Gastrocnemius medialis (tissue), 4 donors: ENCODE results near the gene DLD. TPM values are rescaled to one million over a fixed set of nuclear protein-coding genes. Genes with fewer than 3 reads are reported as not detected.
"Not testable (repeated sequence)": the region's sequence is repeated elsewhere in the genome, so short reads cannot be mapped to it uniquely, and the experiment has no call there.

ENCODE experiments used
- ATAC-seq, 2 donors: fragments of 150-250 bp; one replicate each; pipeline ENCODE4 v1.9.1; 2016
- DNase-seq, 2 donors: peaks; one replicate each; pipeline ENCODE4 v3.0.0-alpha.2; 2019
- H3K27ac ChIP-seq, 4 donors: fragments of 200-600 bp; sonication (generic); 1 replicate in 1 of 4; 2 replicates in 3 of 4; pipeline ENCODE4 v1.5.1; 2016 to 2018; ENCODE audit warnings: mild to moderate bottlenecking in 2 of 4, moderate library complexity in 1 of 4
- H3K27me3 ChIP-seq, 3 donors: fragments of 200-600 bp; sonication (generic) in 2 of 3; 1 replicate in 1 of 3; 2 replicates in 2 of 3; pipeline versions ENCODE4 v1.5.1 to v1.6.0; 2016 to 2019; ENCODE audit warnings: mild to moderate bottlenecking in 1 of 3, moderate library complexity in 1 of 3
- H3K36me3 ChIP-seq, 2 donors: fragments of 200-600 bp; sonication (generic) in 1 of 2; one replicate each; pipeline ENCODE4 v1.5.1; 2017 to 2018
- H3K4me1 ChIP-seq, 2 donors: fragments of 200-600 bp; sonication (generic) in 1 of 2; one replicate each; pipeline ENCODE4 v1.5.1; 2016 to 2017; ENCODE audit warnings: mild to moderate bottlenecking in 2 of 2
- H3K4me3 ChIP-seq, 4 donors: fragments of 200-600 bp; sonication (generic) in 3 of 4; 1 replicate in 1 of 4; 2 replicates in 3 of 4; pipeline ENCODE4 v1.5.1; 2016 to 2019; ENCODE audit warnings: mild to moderate bottlenecking in 2 of 4
- H3K9me3 ChIP-seq, 3 donors: fragments of 200-600 bp; sonication (generic) in 2 of 3; 1 replicate in 1 of 3; 2 replicates in 2 of 3; pipeline ENCODE4 v1.5.1; 2016 to 2019
- CTCF ChIP-seq, 5 experiments: fragments of 450-650 bp in 3 of 5; fragments of 200-600 bp in 2 of 5; sonication (generic) in 2 of 5; IDR thresholded peaks in 4 of 5; conservative IDR thresholded peaks in 1 of 5; 1 replicate in 4 of 5; 2 replicates in 1 of 5; pipeline ENCODE4 v1.5.1; 2016 to 2019; ENCODE audit warnings: antibody characterized with exemption in 5 of 5, mild to moderate bottlenecking in 3 of 5, moderate library complexity in 3 of 5
- POLR2A ChIP-seq, 2 donors: fragments of 450-650 bp; IDR thresholded peaks; one replicate each; pipeline ENCODE4 v1.6.1; 2017; ENCODE audit warnings: antibody characterized with exemption in 2 of 2, mild to moderate bottlenecking in 2 of 2, moderate library complexity in 2 of 2
- in situ Hi-C, 4 donors: fragments of 200-750 bp; cut with MboI; loops; one replicate each; pipeline versions ENCODE4 v1.15.0 to v1.8.0; 2017; ENCODE audit warnings: low sequenced_read_pairs in 4 of 4
- intact Hi-C: fragments of 100-400 bp; cut with DNase I; formaldehyde crosslinking; loops from one replicate; pipeline ENCODE4 v1.15.1; 2023; ENCODE audit warnings: low total_unique reads
- total RNA-seq, 4 donors: library from RNA; depleted of rRNA; stranded (reverse); fragments of >200 nt; gene quantifications; one replicate each; pipeline versions ENCODE4 v1.1.0 to v1.2.3, GENCODE V29; 2016

DLD gene
- total RNA-seq, 4 donors from 2014 or later: 110 to 157 (median 146) TPM

GRCh38 chr7:107847168-107847835 is 43.7 kb upstream of the DLD start:
- peak overlapping the region in 1 of 4 donors; percentile 82 for H3K27ac ChIP-seq
- no peaks in the 10 kb centered on the region for H3K36me3 ChIP-seq
- DNase-seq (no peak), ATAC-seq (no peak)
- H3K27me3 ChIP-seq: no peaks in the 10 kb centered on the region
- intact Hi-C loops: no loop called here
- H3K4me1 ChIP-seq: peaks cover 17 to 27% of the 10 kb centered on the region in 2 donors
- in situ Hi-C loops: no loop called here
- no peak for TF ChIP-seq CTCF (IDR thresholded peaks at IDR 0.05 in 4 of 5, conservative IDR thresholded peaks at IDR 0.05 in 1 of 5)
- no peak for TF ChIP-seq POLR2A (IDR thresholded peaks at IDR 0.05)
- no peak overlapping the region for H3K4me3 ChIP-seq
- H3K9me3 ChIP-seq: no peaks in the 10 kb centered on the region

- H3K36me3 ChIP-seq, in situ Hi-C loops, DNase-seq, intact Hi-C loops, H3K4me3 ChIP-seq, ATAC-seq, H3K9me3 ChIP-seq, H3K27ac ChIP-seq, H3K27me3 ChIP-seq: not testable (repeated sequence)
- peaks cover 17 to 27% of the 10 kb centered on the region in 2 donors for H3K4me1 ChIP-seq
Measured at GRCh38 chr7:107847836-107848175, 43.2 kb upstream of the DLD start.

GRCh38 chr7:107848211-107848610 is 42.8 kb upstream of the DLD start:
- DNase-seq, H3K9me3 ChIP-seq, intact Hi-C loops, H3K27me3 ChIP-seq, H3K36me3 ChIP-seq, H3K4me3 ChIP-seq, in situ Hi-C loops, ATAC-seq, H3K27ac ChIP-seq: not testable (repeated sequence)
- peaks cover 17 to 27% of the 10 kb centered on the region in 2 donors for H3K4me1 ChIP-seq

GRCh38 chr7:107850216-107850615 is 40.8 kb upstream of the DLD start:
- H3K9me3 ChIP-seq: no peaks in the 10 kb centered on the region
- no peaks in the 10 kb centered on the region for H3K36me3 ChIP-seq
- in situ Hi-C loops: loop anchor here in 3 of 4 donors (25.0 kb wide), 3 partner anchors 287 to 388 kb away; partner anchors contain the start of genes LAMB4 (in 2 of the 3) and GPR22 (in 1 of the 3)
- DNase-seq: no peak
- no peaks in the 10 kb centered on the region for H3K27me3 ChIP-seq
- TF ChIP-seq POLR2A (IDR thresholded peaks at IDR 0.05): no peak
- no peak for TF ChIP-seq CTCF (IDR thresholded peaks at IDR 0.05 in 4 of 5, conservative IDR thresholded peaks at IDR 0.05 in 1 of 5)
- no peak overlapping the region for H3K27ac ChIP-seq
- H3K4me1 ChIP-seq: peaks cover 8 to 18% of the 10 kb centered on the region in 2 donors
- no peak for ATAC-seq
- no peak overlapping the region for H3K4me3 ChIP-seq
- intact Hi-C loops: no loop called here

- intact Hi-C loops (no loop called here), in situ Hi-C loops (loop anchor here in 3 of 4 donors (25.0 kb wide), 3 partner anchors 287 to 388 kb away; partner anchors contain the start of genes LAMB4 (in 2 of the 3) and GPR22 (in 1 of the 3))
- H3K27me3 ChIP-seq: no peaks in the 10 kb centered on the region
- no peaks in the 10 kb centered on the region for H3K9me3 ChIP-seq
- DNase-seq (no peak), ATAC-seq (no peak)
- no peaks in the 10 kb centered on the region for H3K36me3 ChIP-seq
- no peak overlapping the region for H3K4me3 ChIP-seq
- peaks cover 4 to 14% of the 10 kb centered on the region in 2 donors for H3K4me1 ChIP-seq
- no peak overlapping the region for H3K27ac ChIP-seq
- TF ChIP-seq CTCF (IDR thresholded peaks at IDR 0.05 in 4 of 5, conservative IDR thresholded peaks at IDR 0.05 in 1 of 5) (no peak), POLR2A (IDR thresholded peaks at IDR 0.05) (no peak)
Measured at GRCh38 chr7:107850643-107851042, 40.3 kb upstream of the DLD start.
